Liver (tissue), 9 donors: ENCODE data around the gene BPIFB4. TPM values are rescaled to one million over a fixed set of nuclear protein-coding genes. Genes with fewer than 3 reads are reported as not detected.

Source experiments
- DNase-seq: peaks from one replicate; pipeline ENCODE4 v3.0.0-alpha.2; 2017; ENCODE audit warnings: low spot score
- H3K27ac ChIP-seq, 2 donors: one replicate each; pipeline ENCODE4 v1.7.0; 2013; ENCODE audit warnings: inconsistent platforms in 2 of 2, low read length in 2 of 2, control low read depth in 1 of 2, low read depth in 1 of 2, mild to moderate bottlenecking in 1 of 2
- H3K27me3 ChIP-seq, 4 donors: one replicate each; pipeline versions ENCODE4 v1.6.1 to v1.7.0; 2013; ENCODE audit warnings: low read length in 3 of 4, inconsistent platforms in 1 of 4, mild to moderate bottlenecking in 1 of 4, moderate library complexity in 1 of 4; ENCODE audit not compliant: control insufficient read depth in 4 of 4, insufficient read depth in 4 of 4
- H3K36me3 ChIP-seq, 4 donors: one replicate each; pipeline versions ENCODE4 v1.6.1 to v1.7.0; 2013; ENCODE audit warnings: low read length in 3 of 4, mild to moderate bottlenecking in 3 of 4, low read depth in 1 of 4, moderate library complexity in 1 of 4; ENCODE audit not compliant: control insufficient read depth in 4 of 4, insufficient read depth in 3 of 4
- H3K4me1 ChIP-seq, 4 donors: one replicate each; pipeline versions ENCODE4 v1.6.1 to v1.7.0; 2013; ENCODE audit warnings: low read length in 3 of 4, mild to moderate bottlenecking in 3 of 4, moderate library complexity in 1 of 4; ENCODE audit not compliant: control insufficient read depth in 4 of 4, insufficient read depth in 4 of 4
- H3K4me3 ChIP-seq, 3 donors: one replicate each; pipeline versions ENCODE4 v1.6.1 to v1.7.0; 2013; ENCODE audit warnings: low read length in 3 of 3, control low read depth in 1 of 3, low read depth in 1 of 3, mild to moderate bottlenecking in 1 of 3
- H3K9ac ChIP-seq, 2 donors: one replicate each; pipeline ENCODE4 v1.7.0; 2013; ENCODE audit warnings: low read length in 2 of 2, mild to moderate bottlenecking in 2 of 2, moderate library complexity in 2 of 2, control low read depth in 1 of 2, low read depth in 1 of 2
- H3K9me3 ChIP-seq, 4 donors: one replicate each; pipeline versions ENCODE4 v1.6.1 to v1.7.0; 2013; ENCODE audit warnings: low read length in 3 of 4; ENCODE audit not compliant: control insufficient read depth in 4 of 4
- CTCF ChIP-seq: fragments of 150-350 bp; IDR thresholded peaks from 2 replicates; pipeline ENCODE4 v1.5.1; 2017; ENCODE audit warnings: improper control_type of control experiment, low read depth, low read length; ENCODE audit not compliant: missing input control
- EGR1 ChIP-seq, 2 donors: IDR thresholded peaks; 2 replicates each; pipeline ENCODE4 v1.6.1; 2016 to 2018; ENCODE audit warnings: antibody characterized with exemption in 2 of 2, low read depth in 2 of 2
- FOXA1 ChIP-seq: IDR thresholded peaks from 2 replicates; pipeline ENCODE4 v1.6.1; 2016; ENCODE audit warnings: antibody characterized with exemption
- FOXA2 ChIP-seq: IDR thresholded peaks from 2 replicates; pipeline ENCODE4 v1.6.1; 2016; ENCODE audit warnings: antibody characterized with exemption
- GABPA ChIP-seq, 2 donors: IDR thresholded peaks in 1 of 2; conservative IDR thresholded peaks in 1 of 2; 2 replicates each; pipeline ENCODE4 v1.6.1; 2016; ENCODE audit warnings: antibody characterized with exemption in 2 of 2, mild to moderate bottlenecking in 1 of 2, moderate library complexity in 1 of 2
- HNF4A ChIP-seq, 2 donors: conservative IDR thresholded peaks; 2 replicates each; pipeline ENCODE4 v1.6.1; 2016; ENCODE audit warnings: antibody characterized with exemption in 2 of 2, mild to moderate bottlenecking in 2 of 2
- HNF4G ChIP-seq: IDR thresholded peaks from 2 replicates; pipeline ENCODE4 v1.6.1; 2016; ENCODE audit warnings: antibody characterized with exemption
- NR2F2 ChIP-seq: IDR thresholded peaks from 2 replicates; pipeline ENCODE4 v1.6.1; 2016; ENCODE audit warnings: antibody characterized with exemption
- RAD21 ChIP-seq, 2 donors: IDR thresholded peaks; 2 replicates each; pipeline ENCODE4 v1.6.1; 2016; ENCODE audit warnings: antibody characterized with exemption in 2 of 2, mild to moderate bottlenecking in 2 of 2
- REST ChIP-seq: IDR thresholded peaks from 2 replicates; pipeline ENCODE4 v1.6.1; 2016; ENCODE audit warnings: antibody characterized with exemption, mild to moderate bottlenecking
- RXRA ChIP-seq, 2 donors: IDR thresholded peaks; 2 replicates each; pipeline ENCODE4 v1.6.1; 2017 to 2018; ENCODE audit warnings: antibody characterized with exemption in 2 of 2, mild to moderate bottlenecking in 1 of 2
- SP1 ChIP-seq: IDR thresholded peaks from 2 replicates; pipeline ENCODE4 v1.6.1; 2018; ENCODE audit warnings: antibody characterized with exemption, mild to moderate bottlenecking
- TAF1 ChIP-seq: conservative IDR thresholded peaks from 2 replicates; pipeline ENCODE4 v1.6.1; 2016; ENCODE audit warnings: antibody characterized with exemption, mild to moderate bottlenecking
- YY1 ChIP-seq: IDR thresholded peaks from 2 replicates; pipeline ENCODE4 v1.6.1; 2016; ENCODE audit warnings: antibody characterized with exemption, mild to moderate bottlenecking
- WGBS: extraction: QIAGEN DNeasy Blood & Tissue Kit; methylation state at CpG from one replicate; pipeline ENCODE4 v1.1.7; 2013; 5-methylcytosine and 5-hydroxymethylcytosine counted together
- polyA plus RNA-seq, 2 donors: library from polyadenylated mRNA; stranded (reverse) in 1 of 2; unstranded in 1 of 2; fragments of 200-250 nt in 1 of 2; fragments of >200 nt in 1 of 2; fragmentation: Nextera tagmentation in 1 of 2; extraction: Ambion mirVana in 1 of 2; gene quantifications; one replicate each; pipeline versions ENCODE4 v1.2.1 to v1.2.3, GENCODE V29; 2013 to 2015
- total RNA-seq, 2 donors: library from RNA; depleted of rRNA; stranded (reverse); fragments of >200 nt; gene quantifications; one replicate each; pipeline ENCODE4 v1.2.3, GENCODE V29; 2014
- TF ChIP-seq, protein P1 (sequence below): IDR thresholded peaks from 2 replicates; pipeline ENCODE4 v1.6.1; 2016; ENCODE audit warnings: antibody characterized with exemption
- TF ChIP-seq, protein P2 (sequence below): IDR thresholded peaks from 2 replicates; pipeline ENCODE4 v1.6.1; 2016; ENCODE audit warnings: antibody characterized with exemption
- TF ChIP-seq, protein P3 (sequence below): IDR thresholded peaks from 2 replicates; pipeline ENCODE4 v1.6.1; 2016; ENCODE audit warnings: antibody characterized with exemption
- donor health status: healthy.
- donor health status: healthy.
- donor health status: healthy.
- donor health status: healthy.
- donor health status: healthy.

The BPIFB4 gene
- total and polyA plus RNA-seq, 4 donors, result 0.16 TPM; not detected in 3

GRCh38 chr20:33132513-33133372 lies 53.3 kb downstream of the BPIFB4 start:
- DNase-seq, result no peak
- WGBS, result 70% methylated on average over 14 of the region's 14 CpGs
- H3K9me3 ChIP-seq, result peaks cover 0 to 4% (median 2%) of the 10 kb centered on the region in 4 donors
- no peak overlapping the region for H3K9ac ChIP-seq
- H3K36me3 ChIP-seq, result no peaks in the 10 kb centered on the region
- peaks cover 0 to 4% (median 1%) of the 10 kb centered on the region in 4 donors for H3K4me1 ChIP-seq
- no peak overlapping the region for H3K4me3 ChIP-seq
- H3K27me3 ChIP-seq, result no peaks in the 10 kb centered on the region
- H3K27ac ChIP-seq, result no peak overlapping the region
- no peak for TF ChIP-seq FOXA1
- TF ChIP-seq GABPA (IDR thresholded peaks at IDR 0.05 in 1 of 2, conservative IDR thresholded peaks at IDR 0.05 in 1 of 2), result no peak
- no peak for TF ChIP-seq RAD21 (IDR thresholded peaks at IDR 0.05)
- TF ChIP-seq CTCF, result no peak
- TF ChIP-seq YY1, result no peak
- TF ChIP-seq, protein P1, sequence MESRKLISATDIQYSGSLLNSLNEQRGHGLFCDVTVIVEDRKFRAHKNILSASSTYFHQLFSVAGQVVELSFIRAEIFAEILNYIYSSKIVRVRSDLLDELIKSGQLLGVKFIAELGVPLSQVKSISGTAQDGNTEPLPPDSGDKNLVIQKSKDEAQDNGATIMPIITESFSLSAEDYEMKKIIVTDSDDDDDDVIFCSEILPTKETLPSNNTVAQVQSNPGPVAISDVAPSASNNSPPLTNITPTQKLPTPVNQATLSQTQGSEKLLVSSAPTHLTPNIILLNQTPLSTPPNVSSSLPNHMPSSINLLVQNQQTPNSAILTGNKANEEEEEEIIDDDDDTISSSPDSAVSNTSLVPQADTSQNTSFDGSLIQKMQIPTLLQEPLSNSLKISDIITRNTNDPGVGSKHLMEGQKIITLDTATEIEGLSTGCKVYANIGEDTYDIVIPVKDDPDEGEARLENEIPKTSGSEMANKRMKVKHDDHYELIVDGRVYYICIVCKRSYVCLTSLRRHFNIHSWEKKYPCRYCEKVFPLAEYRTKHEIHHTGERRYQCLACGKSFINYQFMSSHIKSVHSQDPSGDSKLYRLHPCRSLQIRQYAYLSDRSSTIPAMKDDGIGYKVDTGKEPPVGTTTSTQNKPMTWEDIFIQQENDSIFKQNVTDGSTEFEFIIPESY, result no peak
- TF ChIP-seq, protein P2, sequence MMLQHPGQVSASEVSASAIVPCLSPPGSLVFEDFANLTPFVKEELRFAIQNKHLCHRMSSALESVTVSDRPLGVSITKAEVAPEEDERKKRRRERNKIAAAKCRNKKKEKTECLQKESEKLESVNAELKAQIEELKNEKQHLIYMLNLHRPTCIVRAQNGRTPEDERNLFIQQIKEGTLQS, result no peak
- TF ChIP-seq EGR1 (IDR thresholded peaks at IDR 0.05; ENCODE audit: low read depth in 2 of 2), result no peak
- no peak for TF ChIP-seq NR2F2

DNA sequence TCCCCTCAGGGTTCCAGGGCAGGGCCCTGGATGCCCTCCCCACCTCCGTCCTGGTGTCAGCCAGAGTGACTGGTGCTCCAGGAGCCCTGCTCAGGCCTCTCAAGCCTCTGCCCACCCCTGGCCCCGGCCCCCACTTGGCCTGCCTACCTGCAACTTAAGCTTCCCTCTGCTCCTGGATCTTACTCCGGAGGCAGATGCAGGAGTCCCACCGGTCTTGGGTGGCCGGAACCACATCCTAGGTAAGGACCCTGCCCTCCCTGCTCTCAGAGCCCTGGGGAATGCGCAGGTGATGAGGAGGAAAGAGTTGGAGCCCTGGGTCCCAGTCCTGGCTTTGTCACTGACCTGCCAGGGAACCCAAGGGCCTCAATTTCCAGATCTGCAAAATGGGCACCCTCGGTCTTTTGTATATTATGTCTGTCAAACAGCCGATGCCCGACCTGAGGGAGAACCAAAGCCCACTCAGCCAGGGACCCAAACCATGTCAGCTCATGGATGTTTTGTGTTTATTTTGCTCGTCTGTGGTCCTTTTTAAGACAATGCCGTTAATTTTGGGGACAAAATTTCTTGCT lies 54.0 kb downstream of the BPIFB4 start:
- Histone ChIP-seq H3K9me3 (peaks cover 0 to 4% (median 2%) of the 10 kb centered on the region in 4 donors), H3K9ac (no peak overlapping the region), H3K4me1 (peaks cover 0 to 4% (median under 1%) of the 10 kb centered on the region in 4 donors), H3K36me3 (no peaks in the 10 kb centered on the region), H3K27me3 (no peaks in the 10 kb centered on the region), H3K4me3 (no peak overlapping the region), H3K27ac (no peak overlapping the region)
- no peak for TF ChIP-seq CTCF
- no peak for TF ChIP-seq NR2F2
- TF ChIP-seq, protein P3, sequence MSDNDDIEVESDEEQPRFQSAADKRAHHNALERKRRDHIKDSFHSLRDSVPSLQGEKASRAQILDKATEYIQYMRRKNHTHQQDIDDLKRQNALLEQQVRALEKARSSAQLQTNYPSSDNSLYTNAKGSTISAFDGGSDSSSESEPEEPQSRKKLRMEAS, result no peak
- TF ChIP-seq HNF4G, result no peak
- TF ChIP-seq, protein P2, result no peak
- TF ChIP-seq YY1, result no peak
- no peak for TF ChIP-seq GABPA (IDR thresholded peaks at IDR 0.05 in 1 of 2, conservative IDR thresholded peaks at IDR 0.05 in 1 of 2)
- no peak for TF ChIP-seq REST
- no peak for TF ChIP-seq HNF4A (conservative IDR thresholded peaks at IDR 0.05)
- TF ChIP-seq FOXA1, result no peak
- no peak for TF ChIP-seq TAF1
- no peak for TF ChIP-seq FOXA2
- TF ChIP-seq RXRA (IDR thresholded peaks at IDR 0.05), result no peak
- TF ChIP-seq SP1, result no peak
- WGBS, result 86% methylated on average over 11 of the region's 11 CpGs
- DNase-seq, result no peak
